Effector memory CD4-positive, alpha-beta T cell (primary cell): ENCODE results near the gene SMYD5.
A peak's percentile ranks its signal among the peaks of the same experiment; 100 is the strongest.

Experiments
- DNase-seq, 3 donors: peaks; one replicate each; pipeline ENCODE4 v3.0.0-alpha.2; 2020
- H3K27ac ChIP-seq: 2 replicates; pipeline ENCODE4 v1.7.0; 2013; ENCODE audit warnings: mild to moderate bottlenecking, low read length, moderate library complexity; ENCODE audit not compliant: insufficient read depth, poor library complexity, severe bottlenecking
- H3K27me3 ChIP-seq: replicated peaks from 2 replicates; pipeline ENCODE4 v1.7.0; 2013; ENCODE audit warnings: mild to moderate bottlenecking, low read length; ENCODE audit not compliant: insufficient read depth, control insufficient read depth, poor library complexity, severe bottlenecking
- H3K36me3 ChIP-seq: 2 replicates; pipeline ENCODE4 v1.7.0; 2013; ENCODE audit warnings: mild to moderate bottlenecking, low read length, moderate library complexity; ENCODE audit not compliant: control insufficient read depth, insufficient read depth
- H3K4me1 ChIP-seq: 2 replicates; pipeline ENCODE4 v1.7.0; 2013; ENCODE audit warnings: low read length, mild to moderate bottlenecking; ENCODE audit not compliant: control insufficient read depth, insufficient read depth, poor library complexity, severe bottlenecking
- H3K4me3 ChIP-seq: 2 replicates; pipeline ENCODE4 v1.7.0; 2013; ENCODE audit warnings: low read length, low read depth, mild to moderate bottlenecking; ENCODE audit not compliant: insufficient read depth, poor library complexity, severe bottlenecking
- H3K9me3 ChIP-seq: 2 replicates; pipeline ENCODE4 v1.7.0; 2013; ENCODE audit warnings: mild to moderate bottlenecking, low read length, moderate library complexity; ENCODE audit not compliant: control insufficient read depth

The SMYD5 gene

DNA sequence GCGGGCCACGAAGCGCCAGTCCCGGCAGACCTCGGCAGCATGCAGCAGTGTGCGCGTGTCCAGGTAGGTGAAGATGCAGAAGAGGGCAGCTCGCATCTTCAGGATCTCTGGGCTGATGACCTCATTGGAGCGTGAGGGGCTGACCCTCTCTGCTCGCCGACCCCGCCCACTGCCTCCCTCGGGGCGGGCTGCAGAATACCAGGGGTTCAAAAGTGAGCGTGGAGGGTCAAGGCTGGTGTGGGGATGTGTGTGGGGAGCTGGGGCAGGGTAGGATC lies 50.2 kb downstream of the SMYD5 start:
- Histone ChIP-seq H3K36me3 (no peaks in the 10 kb centered on the region), H3K9me3 (no peaks in the 10 kb centered on the region)

DNA sequence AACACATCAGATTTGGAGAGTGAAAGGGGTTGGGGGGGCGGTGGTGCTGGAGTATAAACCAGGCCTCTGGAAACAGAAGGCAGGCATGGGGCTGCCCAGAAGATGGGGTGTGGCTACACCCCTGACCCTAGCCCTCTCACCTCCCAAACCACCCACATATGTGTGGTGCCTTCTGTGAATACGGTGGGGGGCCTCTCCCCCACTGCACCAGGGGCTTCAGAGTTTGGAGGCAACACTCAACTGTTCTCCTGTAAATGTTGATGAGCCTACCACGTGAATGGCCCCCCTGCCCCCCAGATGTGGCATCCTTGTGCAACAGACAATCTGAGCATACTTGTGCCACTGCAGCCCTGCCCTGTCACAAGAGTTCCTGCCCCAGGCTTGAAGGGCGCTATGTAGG lies 50.7 kb downstream of the SMYD5 start:
- Histone ChIP-seq H3K9me3 (no peaks in the 10 kb centered on the region), H3K27ac (no peak overlapping the region), H3K27me3 (no peaks in the 10 kb centered on the region), H3K4me3 (no peak overlapping the region), H3K4me1 (no peaks in the 10 kb centered on the region), H3K36me3 (no peaks in the 10 kb centered on the region)
- DNase-seq = no peak

More for the DNA sequence above, 50.2 kb downstream of the SMYD5 start:
- Histone ChIP-seq H3K27ac (no peak overlapping the region), H3K27me3 (no peaks in the 10 kb centered on the region), H3K4me1 (no peaks in the 10 kb centered on the region), H3K4me3 (no peak overlapping the region)
- DNase-seq = no peak

DNA sequence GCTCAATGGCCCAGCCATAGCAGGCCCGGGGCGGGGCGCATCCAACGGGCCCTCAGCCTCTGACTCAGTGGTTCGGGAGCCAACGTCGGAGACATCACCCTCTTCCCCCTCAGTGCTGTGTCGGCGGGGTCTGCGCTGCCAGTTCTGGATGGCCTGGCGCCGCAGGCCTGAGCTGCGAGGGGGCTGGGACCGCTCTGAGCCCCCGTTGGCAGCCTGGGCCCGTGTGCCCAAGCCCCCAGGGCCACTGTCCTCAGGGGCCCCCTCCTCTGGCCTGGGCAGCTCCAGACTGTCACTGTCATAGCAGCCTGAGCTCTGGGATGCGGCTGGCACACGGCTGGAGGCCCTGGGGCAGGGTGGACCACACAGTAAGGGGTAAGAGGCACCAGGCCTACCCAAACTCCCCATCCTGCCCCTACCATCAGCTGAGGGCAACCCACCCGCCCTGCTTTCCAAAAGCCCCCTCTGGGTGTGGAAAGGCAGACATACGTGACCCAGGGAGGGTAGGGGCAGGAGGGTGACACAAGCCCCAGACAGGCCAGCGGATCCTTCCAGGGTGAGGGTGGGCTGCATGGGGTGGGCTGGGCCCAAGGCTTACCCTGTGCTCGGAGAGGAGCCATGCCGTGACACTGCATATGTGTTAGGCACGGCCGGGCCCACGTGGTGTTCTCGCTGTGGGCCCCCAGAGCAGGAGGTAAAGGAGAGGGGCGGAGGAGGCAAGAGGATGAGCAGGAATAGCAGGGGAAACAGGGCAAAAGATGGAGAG lies 51.4 kb downstream of the SMYD5 start:
- H3K4me1 ChIP-seq = no peaks in the 10 kb centered on the region
- H3K4me3 ChIP-seq = no peak overlapping the region
- H3K9me3 ChIP-seq = no peaks in the 10 kb centered on the region
- no peaks in the 10 kb centered on the region for H3K36me3 ChIP-seq
- no peak for DNase-seq
- no peaks in the 10 kb centered on the region for H3K27me3 ChIP-seq
- no peak overlapping the region for H3K27ac ChIP-seq

DNA sequence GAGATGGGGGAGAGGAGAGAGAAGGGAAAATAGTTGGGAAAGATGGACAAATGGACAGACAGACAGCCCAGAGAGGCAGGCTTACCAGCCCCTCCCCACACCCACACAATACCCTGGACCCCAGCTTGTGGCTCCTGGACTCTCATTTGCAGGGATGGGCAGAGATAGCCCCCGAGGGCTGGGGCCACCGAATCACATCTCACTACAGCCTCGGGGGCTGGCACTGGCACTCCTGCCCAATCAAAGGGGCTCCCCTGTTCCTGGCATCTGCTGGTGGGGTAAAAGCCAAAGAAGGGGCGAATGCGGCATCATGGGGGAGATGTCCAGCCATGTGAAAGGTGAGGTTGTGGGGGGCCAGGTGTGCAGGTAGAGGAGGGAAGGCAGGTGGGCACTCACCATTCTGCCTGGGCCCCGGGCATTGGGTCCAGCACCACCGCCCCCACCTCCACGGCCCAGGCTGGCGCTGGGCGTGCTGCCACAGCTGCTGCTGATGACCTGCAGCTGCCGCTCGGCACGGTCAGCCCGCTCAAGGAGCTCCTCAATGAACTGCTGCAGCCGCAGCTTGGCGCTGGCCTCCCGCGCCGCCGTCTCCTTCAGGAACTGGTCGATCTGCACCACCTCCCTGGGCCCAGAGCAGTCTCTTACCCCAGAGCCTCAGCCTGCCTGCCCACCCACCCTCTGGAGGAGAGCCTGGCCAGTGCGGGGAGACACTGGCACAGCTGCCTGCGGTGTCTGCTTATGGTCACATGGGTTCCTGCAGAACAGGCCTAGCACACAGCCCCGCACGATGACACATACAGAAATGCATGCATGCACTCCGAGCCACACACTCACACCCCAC lies 52.2 kb downstream of the SMYD5 start:
- Histone ChIP-seq H3K4me3 (no peak overlapping the region), H3K4me1 (no peaks in the 10 kb centered on the region), H3K27ac (no peak overlapping the region), H3K9me3 (no peaks in the 10 kb centered on the region), H3K36me3 (no peaks in the 10 kb centered on the region), H3K27me3 (no peaks in the 10 kb centered on the region)
- no peak for DNase-seq

DNA sequence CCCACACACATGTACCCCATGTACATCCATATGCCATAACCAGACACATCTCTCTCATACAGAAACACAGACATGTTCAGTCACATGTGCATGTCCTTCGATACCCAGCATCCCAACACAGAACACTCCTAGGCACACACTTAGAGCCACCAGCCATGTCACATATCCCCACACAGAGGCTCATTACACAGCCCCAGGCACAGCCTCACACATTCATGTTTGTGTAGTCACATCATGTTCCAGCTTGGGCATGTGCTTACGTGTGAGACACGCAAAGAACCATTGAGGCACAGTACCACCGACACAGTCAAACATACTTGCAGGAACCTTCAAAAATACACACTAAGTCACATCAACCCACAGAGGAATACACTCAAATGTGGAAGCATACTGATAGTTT lies 53.0 kb downstream of the SMYD5 start:
- no peak for DNase-seq
- Histone ChIP-seq H3K27ac (no peak overlapping the region), H3K4me1 (no peaks in the 10 kb centered on the region), H3K36me3 (no peaks in the 10 kb centered on the region), H3K9me3 (no peaks in the 10 kb centered on the region), H3K4me3 (no peak overlapping the region), H3K27me3 (no peaks in the 10 kb centered on the region)

DNA sequence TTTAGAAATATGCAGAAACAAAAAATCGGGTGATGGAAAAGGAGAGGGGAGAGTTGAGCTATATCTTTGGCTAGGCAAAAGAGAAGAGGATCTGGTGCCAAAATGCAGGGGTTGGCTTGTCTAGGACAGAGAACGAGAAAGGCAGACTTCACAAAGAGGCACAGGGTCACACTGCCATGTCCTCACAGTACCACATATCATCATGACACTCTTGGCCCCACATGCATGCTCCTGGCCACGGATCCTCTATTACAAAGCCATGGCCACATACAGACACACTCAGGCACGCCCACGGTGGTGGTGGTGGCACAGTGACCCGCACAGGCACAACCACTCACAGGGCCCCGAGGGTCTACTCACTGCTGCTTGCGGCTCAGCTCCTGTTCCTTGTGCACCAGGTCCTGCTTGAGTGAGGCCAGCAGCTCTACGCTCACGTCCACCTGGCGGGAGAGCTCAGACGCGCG lies 54.4 kb downstream of the SMYD5 start:
- DNase-seq = no peak
- Histone ChIP-seq H3K27ac (no peak overlapping the region), H3K4me1 (no peaks in the 10 kb centered on the region), H3K27me3 (no peaks in the 10 kb centered on the region), H3K4me3 (no peak overlapping the region), H3K9me3 (no peaks in the 10 kb centered on the region), H3K36me3 (no peaks in the 10 kb centered on the region)

DNA sequence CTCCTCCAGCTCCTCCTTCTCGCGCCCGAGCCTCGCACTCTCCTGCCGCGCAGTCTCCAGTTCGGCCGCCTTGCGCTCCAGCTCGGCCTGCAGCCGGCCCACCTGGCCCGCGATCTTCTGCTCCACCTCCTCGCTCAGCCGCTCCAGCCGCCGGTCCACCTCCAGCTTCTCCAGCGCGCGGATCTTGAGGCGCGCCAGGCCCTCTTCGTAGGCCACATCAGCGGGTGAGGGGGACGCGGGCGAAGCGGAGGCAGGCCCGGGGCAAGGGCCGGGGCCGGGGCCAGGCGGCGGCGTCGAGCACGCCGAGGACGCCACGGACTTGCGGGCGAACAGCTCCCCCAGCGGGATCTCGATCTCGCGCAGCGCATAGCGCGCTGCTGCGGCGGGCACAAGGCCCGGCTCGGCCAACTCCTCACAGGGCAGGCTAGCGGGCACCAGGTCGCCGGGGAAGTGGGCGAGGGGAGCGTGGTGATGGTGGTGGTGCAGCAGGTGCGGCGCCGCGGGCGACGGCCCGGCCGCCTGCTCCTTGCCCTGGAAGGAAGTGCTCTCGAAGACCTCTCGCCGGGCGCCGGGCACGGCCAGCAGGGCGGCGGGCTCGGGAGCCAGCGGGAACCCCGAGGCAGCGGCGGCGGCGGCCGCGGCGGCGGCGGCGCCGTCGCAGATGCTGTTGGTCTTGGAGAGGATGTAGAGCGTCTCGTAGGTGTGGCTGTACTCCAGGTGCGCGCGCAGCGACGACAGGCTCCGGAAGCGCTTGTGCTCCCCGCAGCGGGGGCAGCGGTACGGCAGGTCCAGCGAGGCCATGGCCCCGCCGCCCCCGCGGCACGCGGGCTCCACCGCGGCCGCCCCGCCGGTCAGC lies 55.0 kb downstream of the SMYD5 start:
- DNase-seq = peak; percentile 42 to 71 (median 67)
- Histone ChIP-seq H3K4me1 (no peaks in the 10 kb centered on the region), H3K27ac (peak overlapping the region; percentile 45), H3K27me3 (no peaks in the 10 kb centered on the region), H3K36me3 (no peaks in the 10 kb centered on the region), H3K9me3 (no peaks in the 10 kb centered on the region), H3K4me3 (peak overlapping the region; percentile 43)

DNA sequence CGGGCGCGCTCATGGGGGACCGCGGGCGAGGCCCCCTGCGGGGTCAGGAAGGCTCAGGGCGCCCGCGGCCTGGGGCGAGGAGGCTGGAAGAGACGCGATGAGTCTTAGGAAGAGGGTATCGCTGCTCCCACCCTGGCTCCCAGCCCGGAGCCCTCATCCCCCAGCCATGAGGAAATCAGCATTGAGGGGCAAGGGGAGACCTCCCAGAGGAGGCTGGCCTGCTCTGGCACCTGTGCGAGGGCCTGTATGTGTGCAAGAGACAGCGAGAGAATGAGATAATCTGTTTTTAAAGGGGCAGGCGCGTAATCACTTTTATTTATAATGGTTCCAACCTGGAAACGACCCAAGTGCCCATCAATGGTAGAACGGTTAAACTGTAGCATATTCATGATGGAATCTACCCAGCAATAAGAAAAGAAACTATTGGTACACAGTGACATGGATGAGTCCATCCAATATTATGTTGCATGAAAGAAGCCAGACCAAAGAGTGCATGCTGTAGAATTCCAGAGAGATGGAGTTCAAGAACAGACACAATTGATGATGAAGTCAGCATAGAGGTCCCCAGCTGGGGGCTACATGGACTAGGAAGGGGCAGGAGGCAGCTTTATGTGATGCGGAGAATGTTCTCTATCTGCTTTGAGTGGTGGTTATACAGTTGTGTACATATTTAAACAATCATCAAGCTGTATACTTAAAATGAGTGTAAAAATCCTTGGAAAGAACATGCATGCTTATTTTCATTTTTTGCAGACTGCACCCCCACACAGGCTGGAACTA lies 55.8 kb downstream of the SMYD5 start:
- no peaks in the 10 kb centered on the region for H3K36me3 ChIP-seq
- peak overlapping the region; percentile 39 for H3K4me3 ChIP-seq
- peak overlapping the region; percentile 45 for H3K27ac ChIP-seq
- no peaks in the 10 kb centered on the region for H3K4me1 ChIP-seq
- no peaks in the 10 kb centered on the region for H3K27me3 ChIP-seq
- no peaks in the 10 kb centered on the region for H3K9me3 ChIP-seq
- DNase-seq = no peak

DNA sequence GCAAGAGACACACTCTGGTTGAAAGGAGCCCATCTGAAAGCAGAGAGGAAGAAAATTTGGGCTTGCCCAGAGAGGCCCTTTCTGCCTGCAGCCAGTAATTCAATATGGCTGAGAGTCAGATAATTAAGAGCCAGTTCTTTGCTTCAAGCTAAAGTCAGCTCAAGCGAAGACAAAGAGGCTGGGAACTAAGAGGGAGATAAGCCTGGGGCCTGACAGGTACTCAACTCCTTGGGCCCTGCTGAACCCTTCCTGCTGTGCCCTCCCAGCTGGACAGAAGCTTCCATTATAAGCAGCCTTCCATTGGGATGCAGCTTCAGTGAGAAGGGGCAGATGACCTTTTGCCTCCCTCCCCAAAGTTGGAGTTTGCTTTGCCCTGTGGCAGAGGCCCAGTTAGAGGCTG lies 58.2 kb downstream of the SMYD5 start:
- Histone ChIP-seq H3K9me3 (no peaks in the 10 kb centered on the region), H3K36me3 (no peaks in the 10 kb centered on the region), H3K4me1 (no peaks in the 10 kb centered on the region), H3K27me3 (no peaks in the 10 kb centered on the region), H3K4me3 (no peak overlapping the region), H3K27ac (no peak overlapping the region)
- no peak for DNase-seq
